Myocyte (in vitro differentiated cells): ENCODE measurements around the gene COL4A4. TPM values are rescaled to one million over a fixed set of nuclear protein-coding genes. Genes with fewer than 3 reads are reported as not detected.

Experiments used
- DNase-seq: peaks from one replicate; pipeline ENCODE4 v3.0.0-alpha.2; 2012; ENCODE audit warnings: low read depth
- total RNA-seq: library from RNA; depleted of rRNA; stranded (reverse); fragments of >200 nt; gene quantifications from 2 replicates; pipeline ENCODE4 v1.2.3, GENCODE V29; 2014

The COL4A4 gene
- total RNA-seq, 1 donor from 2014 or later = 0.64 TPM

DNA sequence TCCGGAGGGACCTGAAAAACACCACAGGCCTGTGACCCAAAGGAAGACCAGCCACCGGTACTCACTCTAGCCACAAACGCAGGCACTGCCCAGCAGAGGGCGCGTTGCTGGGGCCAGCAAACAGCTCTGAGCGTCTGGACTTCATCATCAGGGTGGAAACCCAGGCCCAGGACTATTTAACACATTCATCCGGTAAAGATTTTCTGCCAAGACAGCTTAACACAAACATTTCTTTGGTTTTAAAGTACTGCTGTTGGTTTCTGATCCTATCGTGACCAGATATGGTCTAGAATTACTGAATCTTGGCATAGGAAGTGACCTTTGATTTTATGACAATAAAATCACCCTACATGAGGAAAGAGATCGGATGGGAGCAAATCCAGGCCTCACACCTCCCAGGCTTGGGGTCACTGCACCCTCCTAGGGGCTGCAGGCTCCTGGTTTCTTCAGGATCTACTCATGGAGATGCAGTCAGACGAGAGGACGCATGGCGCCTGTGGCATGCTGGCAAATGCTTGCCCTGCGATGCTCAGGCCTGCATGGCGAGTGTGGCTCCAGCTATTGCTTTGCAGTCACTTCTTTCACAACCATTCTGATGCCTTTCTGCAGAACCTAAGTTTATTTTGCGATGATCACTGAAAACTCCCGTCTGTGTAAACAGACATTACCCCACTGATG is 130.4 kb downstream of the COL4A4 start:
- peak; percentile 25 for DNase-seq

- peak; percentile 5 for DNase-seq
Observed at GRCh38 chr2:227031379-227031778, 132.6 kb downstream of the COL4A4 start.

GRCh38 chr2:227030789-227031188 is 133.2 kb downstream of the COL4A4 start:
- DNase-seq = no peak

GRCh38 chr2:227029426-227030105 is 134.4 kb downstream of the COL4A4 start:
- DNase-seq = no peak

DNA sequence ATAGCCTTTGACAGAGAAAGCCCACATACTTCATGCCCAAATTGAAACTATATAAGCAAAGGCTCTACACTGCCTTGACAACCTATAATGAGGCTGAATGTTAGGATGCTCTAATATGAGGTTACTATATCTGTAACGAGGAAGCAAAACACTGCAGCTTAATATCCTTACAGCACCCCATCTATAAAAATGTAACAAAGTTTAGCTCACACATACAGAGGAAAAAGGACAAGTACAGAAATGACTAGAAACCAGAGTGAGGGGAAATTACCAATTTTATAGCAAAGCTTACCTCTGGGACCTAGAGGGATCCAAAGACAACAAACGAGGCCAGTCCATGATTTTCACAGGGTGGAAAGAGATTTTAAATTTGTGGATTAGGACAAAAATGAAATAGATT is 138.5 kb downstream of the COL4A4 start:
- no peak for DNase-seq

DNA sequence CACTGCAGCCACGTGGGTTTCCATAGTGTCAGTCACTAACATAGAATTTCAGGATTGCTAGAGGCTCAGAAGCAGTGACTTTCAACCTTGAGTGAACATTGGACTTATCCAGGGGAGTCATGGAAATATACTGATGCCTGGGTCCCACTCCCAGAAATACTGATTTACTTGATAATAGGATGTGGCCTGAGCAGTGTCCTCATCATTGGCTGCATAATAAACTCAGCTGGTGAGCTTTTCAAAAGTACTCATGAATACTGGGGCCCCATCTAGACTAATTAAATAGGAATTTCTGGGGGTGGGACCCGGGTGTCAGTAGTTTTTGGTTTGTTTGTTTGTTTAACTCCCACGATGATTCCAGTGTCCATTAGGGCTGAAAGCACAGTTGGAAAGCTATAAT is 141.4 kb downstream of the COL4A4 start:
- no peak for DNase-seq

DNA sequence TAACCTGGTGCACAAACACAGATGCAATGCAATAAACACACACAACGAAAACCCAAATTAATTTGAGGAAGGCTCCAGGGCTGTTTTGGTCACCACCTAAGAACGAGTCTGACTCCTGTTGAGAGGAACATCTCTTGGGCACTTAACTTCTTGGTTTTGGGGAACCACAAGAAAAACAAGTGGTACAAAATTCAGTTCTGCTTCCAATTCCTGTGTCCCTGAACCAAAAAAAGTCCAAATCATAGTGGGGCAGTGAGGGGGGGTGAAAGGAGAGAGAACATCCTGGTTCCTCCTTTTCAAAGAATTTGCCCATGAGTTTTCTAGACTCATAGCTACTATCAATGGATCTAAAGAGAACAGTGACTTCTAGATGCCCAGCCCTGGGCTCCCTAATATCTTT is 143.6 kb downstream of the COL4A4 start:
- no peak for DNase-seq

- DNase-seq = no peak
Observed at GRCh38 chr2:227016894-227017293, 147.1 kb downstream of the COL4A4 start.

- no peak for DNase-seq
Observed at GRCh38 chr2:227013881-227014280, 150.1 kb downstream of the COL4A4 start.

GRCh38 chr2:227013330-227013729 is 150.7 kb downstream of the COL4A4 start:
- no peak for DNase-seq

DNA sequence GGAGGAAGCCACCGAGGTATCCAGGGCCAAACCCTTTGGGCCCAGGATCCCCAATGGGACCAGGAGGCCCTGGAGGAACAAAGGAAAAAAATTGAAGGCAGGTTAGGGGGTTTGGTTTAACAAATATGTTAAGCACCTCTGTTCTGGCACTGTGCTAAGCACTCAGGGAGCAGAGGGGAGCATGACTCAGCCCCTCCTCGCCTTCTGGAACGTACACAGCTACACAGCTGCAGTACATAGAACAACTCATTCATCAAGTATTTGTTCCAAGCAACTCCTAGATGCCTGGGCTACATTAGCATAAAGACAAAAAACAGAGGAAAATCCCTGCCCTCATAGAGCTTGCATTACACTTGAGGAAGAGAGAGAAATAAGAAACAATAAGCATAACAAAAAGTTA is 153.6 kb downstream of the COL4A4 start:
- DNase-seq = no peak

DNA sequence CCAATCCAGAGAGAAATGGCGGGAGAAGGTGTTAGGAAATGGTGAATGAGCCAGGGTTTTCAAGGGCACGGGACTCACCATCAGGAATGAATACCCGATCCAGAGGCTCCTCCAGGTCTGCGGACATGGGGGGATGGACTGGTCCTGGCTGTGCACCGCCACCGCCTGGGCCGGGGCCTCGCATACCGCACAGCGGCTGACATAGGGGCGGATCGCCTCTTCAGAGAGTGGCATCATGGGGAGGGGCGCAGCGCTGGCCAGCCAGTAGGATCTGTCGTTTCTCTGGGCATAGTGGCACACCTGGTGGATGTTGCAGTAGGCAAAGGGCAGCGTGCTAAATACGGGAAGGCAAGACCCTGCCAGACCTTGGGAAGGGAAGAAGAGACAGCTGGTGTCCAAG is 156.1 kb downstream of the COL4A4 start:
- DNase-seq = no peak

- no peak for DNase-seq
Observed at GRCh38 chr2:227007148-227007547, 156.9 kb downstream of the COL4A4 start.

GRCh38 chr2:227006189-227006897 is 157.7 kb downstream of the COL4A4 start:
- DNase-seq = no peak

GRCh38 chr2:227004482-227004881 is 159.5 kb downstream of the COL4A4 start:
- DNase-seq = no peak

DNA sequence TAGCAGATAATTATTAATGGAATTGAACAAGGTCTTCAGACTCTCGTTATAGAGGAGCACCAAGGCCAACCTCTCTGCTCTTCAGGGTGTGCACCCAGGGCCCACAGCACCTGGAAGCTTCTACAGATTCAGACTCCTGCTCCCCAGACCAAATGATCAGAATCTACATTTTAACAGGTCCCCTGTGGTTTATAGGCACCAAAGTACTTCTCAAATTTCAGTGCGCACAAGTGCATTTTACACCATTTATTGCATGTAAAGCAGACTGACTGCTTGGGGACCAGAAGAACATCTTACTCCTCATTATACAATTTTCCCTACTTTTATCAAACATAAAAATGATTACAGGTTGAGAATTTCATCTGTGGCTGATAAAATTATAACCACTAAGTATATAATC is 163.9 kb downstream of the COL4A4 start:
- no peak for DNase-seq

DNA sequence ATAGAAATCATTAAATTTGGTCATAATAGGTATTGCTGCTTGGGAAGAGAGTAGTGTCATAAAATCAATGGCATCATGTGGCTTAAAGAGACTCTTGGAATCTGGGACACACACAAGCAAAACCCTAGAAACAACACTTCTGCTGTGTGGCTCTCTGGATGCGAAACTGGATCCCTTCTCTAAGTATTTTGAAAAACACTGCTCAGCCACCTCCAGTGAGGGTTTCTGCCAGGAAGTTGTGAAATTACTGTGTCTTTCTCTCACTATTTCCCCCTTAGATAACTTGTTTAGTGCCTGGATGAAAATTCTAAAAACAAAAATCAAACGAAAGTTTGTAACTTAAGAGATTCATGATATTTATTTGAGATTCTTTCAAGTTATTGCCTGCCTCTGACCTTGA is 164.3 kb downstream of the COL4A4 start:
- peak; percentile 5 for DNase-seq

- peak; percentile 71 for DNase-seq
Observed at GRCh38 chr2:226995625-226996041, 168.4 kb downstream of the COL4A4 start.

GRCh38 chr2:226994775-226995174 is 169.2 kb downstream of the COL4A4 start:
- DNase-seq = peak; percentile 9

GRCh38 chr2:226993171-226993570 is 170.8 kb downstream of the COL4A4 start:
- DNase-seq = no peak

- no peak for DNase-seq
Observed at GRCh38 chr2:226991663-226992062, 172.3 kb downstream of the COL4A4 start.

DNA sequence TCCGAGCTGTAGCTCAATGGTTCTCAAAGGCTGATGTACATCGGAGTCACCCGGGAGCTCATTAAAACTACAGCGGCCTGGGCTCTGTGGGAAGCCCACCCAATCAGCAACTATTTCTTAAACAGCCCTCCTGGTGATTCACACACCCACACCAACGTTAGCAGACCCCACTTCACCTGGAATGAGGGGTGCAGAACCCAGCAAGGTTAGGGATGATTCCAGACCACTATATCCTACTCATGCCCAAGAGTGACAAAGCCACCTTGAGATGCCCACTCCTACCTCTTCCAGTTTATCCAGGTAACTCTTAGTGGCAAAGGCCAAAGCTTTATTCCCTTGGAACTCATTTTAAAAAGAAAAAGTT is 178.4 kb downstream of the COL4A4 start:
- DNase-seq = no peak
